Cardiac septum (tissue), 1 donor: Measurements from ENCODE around the gene PROK1. TPM values are rescaled to one million over a fixed set of nuclear protein-coding genes. Genes with fewer than 3 reads are reported as not detected.
"Not testable (repeated sequence)": the region's sequence is repeated elsewhere in the genome, so short reads cannot be mapped to it uniquely, and the experiment has no call there.

Experiments used
- DNase-seq: peaks from one replicate; pipeline ENCODE4 v3.0.0-alpha.2; 2020; ENCODE audit warnings: low spot score
- intact Hi-C: fragments of 100-400 bp; cut with DNase I; formaldehyde crosslinking; loops from one replicate; pipeline ENCODE4 v1.14.0; 2022
- long read RNA-seq: library from polyadenylated mRNA; unstranded; transcript quantifications from one replicate; pipeline ENCODE4 v2.0.0, GENCODE V29; 2021
- total RNA-seq: library from RNA; stranded (reverse); fragmentation: NEBNext Ultra II Directional; extraction: Animal tissue kit (Norgen Biotek cat#: 25700); gene quantifications from one replicate; pipeline ENCODE4 v1.2.1, GENCODE V29; 2021
- donor health status: DM: no; HTN: no; CAD: no.

PROK1 gene, protein sequence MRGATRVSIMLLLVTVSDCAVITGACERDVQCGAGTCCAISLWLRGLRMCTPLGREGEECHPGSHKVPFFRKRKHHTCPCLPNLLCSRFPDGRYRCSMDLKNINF
- 0.46 TPM for total RNA-seq
- long read RNA-seq: 0 reads

DNA sequence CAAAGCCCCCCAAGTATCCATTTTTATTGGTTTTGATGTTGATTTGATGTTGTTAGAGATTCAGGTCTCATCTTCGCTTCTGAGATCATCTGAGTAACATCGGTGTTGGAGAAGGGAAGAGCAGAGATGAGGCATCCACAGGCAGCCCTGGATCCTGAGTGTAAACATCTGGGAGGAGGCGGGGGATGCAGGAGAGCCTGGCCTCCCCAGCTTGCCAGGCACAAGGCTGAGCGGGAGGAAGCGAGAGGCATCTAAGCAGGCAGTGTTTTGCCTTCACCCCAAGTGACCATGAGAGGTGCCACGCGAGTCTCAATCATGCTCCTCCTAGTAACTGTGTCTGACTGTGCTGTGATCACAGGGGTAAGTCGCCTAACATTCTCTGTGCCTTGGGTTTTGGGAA lies at the start of gene PROK1:
PROK1 (plus strand) TSS at position 221 of the 400 bp plus-strand sequence; CDS start at position 289, 68 bp downstream.
- DNase-seq: no peak
- intact Hi-C loops: no loop called here

GRCh38 chr1:110403805-110404204 lies 47.1 kb upstream of the PROK1 start:
- no peak for DNase-seq
- intact Hi-C loops: no loop called here

- intact Hi-C loops: no loop called here
- DNase-seq: no peak
Measured at GRCh38 chr1:110404401-110404800, 46.5 kb upstream of the PROK1 start.

- intact Hi-C loops: loop anchor here (2.0 to 5.0 kb wide), 3 partner anchors 68 to 374 kb away; partner anchors contain the start of genes RBM15 and STRIP1
- not testable (repeated sequence) for DNase-seq
Measured at GRCh38 chr1:110406407-110406806, 44.5 kb upstream of the PROK1 start.

DNA sequence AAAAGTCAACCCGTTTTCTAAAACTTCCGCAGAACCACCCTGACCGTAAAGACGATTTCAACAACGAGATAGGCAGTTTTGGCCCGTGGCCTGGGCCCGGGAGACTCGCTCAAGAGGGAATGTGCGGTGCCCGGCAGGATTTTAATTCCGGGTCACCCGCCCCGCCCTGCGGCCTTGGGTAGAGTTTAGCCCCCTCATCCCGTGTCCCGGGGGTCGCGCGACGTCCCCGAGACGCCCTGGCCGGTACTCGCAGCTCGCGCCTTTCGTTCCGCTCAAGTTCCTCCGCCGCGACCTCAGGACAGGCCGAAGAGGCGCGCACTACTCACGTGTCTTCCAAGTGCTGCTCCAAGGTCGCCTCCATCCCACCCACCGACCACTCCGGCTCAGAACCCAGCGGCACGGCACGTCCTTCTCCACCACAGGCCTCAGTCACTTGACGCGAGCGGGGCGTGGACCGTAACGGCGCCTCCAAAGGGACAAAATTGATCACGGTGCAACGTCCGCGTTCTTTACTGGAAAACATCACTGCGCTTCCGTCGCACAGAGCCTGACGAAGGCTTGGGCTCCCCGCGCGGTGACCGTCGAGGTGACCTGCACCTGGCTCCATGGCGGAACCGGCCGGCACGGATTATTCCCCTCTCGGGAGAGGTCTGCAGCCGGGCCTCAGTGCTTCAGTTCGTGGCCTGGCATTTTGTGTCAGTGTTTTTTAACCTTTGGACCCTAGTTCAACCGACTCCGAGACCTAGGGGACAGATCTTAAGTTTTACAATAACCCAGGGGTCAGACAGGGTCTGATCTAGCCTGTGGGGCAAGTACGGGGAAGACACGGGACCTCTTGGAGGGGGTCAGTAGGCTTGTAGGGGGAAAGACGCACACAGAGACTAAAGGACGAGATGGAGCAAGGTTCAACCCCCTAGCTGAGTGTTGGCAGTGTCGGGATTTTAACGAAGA lies 43.4 kb upstream of the PROK1 start, which contains the start of gene LAMTOR5:
LAMTOR5 (minus strand) TSS at position 435 of the 951 bp plus-strand sequence; CDS start at position 361, 74 bp downstream.
- intact Hi-C loops: loop anchor here (2.0 to 5.0 kb wide), 3 partner anchors 69 to 375 kb away; partner anchors contain the start of genes RBM15 and STRIP1
- DNase-seq: peak; percentile 97

- intact Hi-C loops: loop anchor here (5.0 kb wide), 2 partner anchors 201 to 376 kb away; partner anchors contain the start of gene STRIP1
- no peak for DNase-seq
Measured at GRCh38 chr1:110408488-110408887, 42.5 kb upstream of the PROK1 start.

DNA sequence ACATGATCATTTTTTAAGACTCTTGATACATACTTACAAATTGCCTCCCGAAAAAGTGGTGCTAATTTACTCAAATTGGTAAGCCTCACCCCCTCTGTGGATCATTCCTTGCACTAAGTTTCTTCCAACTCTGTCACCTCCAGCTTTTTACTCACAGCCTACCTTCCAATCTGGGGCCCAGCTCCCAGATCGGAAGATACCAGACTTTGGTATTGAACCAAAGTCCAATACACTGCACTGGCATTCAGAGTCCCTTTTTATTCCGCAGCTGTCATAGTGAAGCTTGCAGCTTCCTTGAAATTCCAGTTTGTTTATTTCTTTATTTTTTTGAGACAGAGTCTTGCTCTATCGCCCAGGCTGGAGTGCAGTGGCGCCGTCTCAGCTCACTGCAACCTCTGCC lies 41.6 kb upstream of the PROK1 start:
- intact Hi-C loops: loop anchor here (5.0 kb wide), 2 partner anchors 202 to 377 kb away; partner anchors contain the start of gene STRIP1

DNA sequence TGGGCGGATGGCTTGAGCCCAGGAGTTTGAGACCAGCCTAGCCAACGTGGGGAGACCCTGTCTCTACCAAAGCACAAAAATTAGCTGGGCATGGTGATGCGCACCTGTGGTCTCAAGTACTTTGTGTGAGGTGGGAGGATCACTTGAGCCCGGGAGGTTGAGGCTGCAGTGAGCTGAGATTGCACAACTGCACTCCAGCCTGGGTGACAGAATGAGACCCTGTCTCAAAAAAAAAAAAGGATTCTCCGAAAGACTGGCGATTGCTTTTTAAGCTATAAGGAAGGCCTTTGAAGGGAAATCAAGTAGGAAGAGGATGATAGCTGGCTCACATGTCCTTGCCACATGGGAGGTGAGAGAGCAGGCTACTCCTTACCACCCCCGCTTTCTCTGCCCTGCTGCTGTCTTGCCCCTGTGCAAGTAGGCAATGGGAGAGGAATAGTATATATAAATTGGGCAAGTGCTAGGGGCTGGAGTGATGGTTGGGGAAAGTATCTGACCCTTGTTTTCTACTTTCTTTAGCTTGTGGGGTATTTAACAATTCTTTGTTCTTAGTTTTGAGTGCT lies 39.7 kb upstream of the PROK1 start:
- DNase-seq: no peak
- intact Hi-C loops: no loop called here

More for the DNA sequence above, 41.6 kb upstream of the PROK1 start:
- DNase-seq: no peak

GRCh38 chr1:110412576-110412975 lies 38.4 kb upstream of the PROK1 start:
- intact Hi-C loops: loop anchor here (1.0 to 2.0 kb wide), 2 partner anchors 48 to 84 kb away; no protein-coding TSS in a partner anchor
- DNase-seq: no peak

DNA sequence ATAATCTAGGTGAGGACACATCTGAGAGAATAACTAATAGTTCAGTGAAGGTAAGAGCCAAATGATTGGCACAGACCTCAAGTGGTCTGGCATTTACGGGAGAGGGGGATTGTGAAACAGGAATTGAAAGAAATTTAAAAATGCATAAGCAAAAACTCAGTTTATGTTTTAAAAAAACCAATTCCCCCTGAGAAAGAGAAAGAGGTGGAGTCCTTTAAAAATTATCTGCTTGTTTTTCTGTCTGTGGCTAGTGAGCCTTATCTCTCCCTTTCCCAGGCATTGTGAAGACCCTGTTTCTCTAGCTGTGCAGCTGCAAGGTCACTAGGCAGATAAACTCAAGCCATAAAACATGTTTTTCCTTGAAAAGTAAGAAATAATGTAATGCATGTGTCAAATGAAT lies 37.9 kb upstream of the PROK1 start:
- DNase-seq: not testable (repeated sequence)
- intact Hi-C loops: loop anchor here (2.0 kb wide), 1 partner anchor 84 kb away; no protein-coding TSS in a partner anchor

- DNase-seq: no peak
- intact Hi-C loops: no loop called here
Measured at GRCh38 chr1:110418729-110419128, 32.2 kb upstream of the PROK1 start.

DNA sequence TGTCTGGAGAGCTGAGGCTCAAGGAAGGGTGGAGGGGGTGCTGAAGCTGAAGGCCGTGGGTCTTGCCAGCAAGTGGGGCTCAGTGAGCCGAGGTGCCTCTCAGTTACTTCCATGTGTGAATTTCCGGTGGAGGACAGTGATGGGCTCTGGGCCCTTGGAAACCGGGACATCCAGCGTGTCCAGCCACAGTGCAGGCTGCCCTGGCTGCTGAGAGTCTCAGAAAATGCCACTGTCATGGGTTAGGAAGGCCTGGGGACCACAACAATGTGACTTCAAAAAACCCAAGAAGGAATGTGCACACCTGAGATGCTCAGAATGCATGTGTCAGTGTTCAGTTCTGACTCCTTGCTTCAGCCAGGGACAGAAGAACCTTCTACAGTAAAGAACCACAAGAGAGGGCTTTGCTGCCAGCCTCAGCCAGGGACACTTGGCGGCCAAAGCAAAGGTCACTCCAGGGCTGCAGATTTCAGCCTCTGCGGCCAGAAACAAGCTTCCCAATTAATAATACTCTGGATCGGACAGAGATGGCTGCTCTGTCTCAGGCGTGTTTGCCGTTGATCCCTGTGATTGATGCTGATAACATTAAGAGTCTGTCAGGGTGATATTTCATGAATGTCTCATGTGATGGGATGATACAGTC lies 30.8 kb upstream of the PROK1 start:
- intact Hi-C loops: no loop called here

DNA sequence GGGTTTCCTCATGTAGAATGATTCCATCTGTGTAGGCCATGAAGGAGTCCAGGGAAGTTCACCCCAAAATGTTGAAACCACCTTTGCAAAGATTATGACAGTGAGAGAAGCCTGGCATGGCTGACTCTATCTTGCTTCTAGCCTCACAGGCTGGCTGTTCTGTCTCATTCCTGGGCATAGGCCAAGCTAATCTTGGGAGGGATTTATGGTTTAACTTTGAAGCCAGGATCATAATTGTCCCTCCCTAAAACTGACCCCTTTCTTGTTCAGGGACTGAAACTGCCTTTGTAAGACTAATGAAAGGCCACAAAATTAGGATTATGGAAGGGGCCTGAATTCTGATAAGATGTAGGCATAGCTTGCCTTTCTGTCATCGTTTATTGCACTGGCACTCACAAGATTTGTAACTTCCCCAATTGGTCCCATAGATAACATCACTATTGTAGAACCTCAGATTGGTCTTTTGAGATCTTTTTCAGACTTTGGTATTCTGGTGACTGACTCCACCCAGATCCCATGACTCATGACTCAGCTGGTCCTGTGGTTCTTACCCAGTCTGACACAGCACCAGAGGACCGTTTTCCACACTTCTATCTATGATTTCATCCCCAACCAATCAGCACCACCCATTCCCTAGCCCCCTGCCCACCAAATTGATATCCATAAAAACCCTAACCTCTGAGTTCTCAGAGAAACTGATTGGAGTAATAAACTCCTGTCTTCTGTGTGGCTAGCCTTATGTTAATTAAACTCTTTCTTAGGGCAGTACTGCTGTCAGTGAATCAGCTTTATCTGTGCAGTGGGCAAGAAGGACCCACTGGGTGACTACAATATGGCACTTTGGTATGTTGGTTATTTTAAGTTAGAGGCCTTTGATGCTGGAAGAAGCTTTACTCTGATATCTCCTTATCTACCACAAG lies 29.8 kb upstream of the PROK1 start:
- DNase-seq: no peak
- intact Hi-C loops: no loop called here

More for the DNA sequence above, 30.8 kb upstream of the PROK1 start:
- no peak for DNase-seq

DNA sequence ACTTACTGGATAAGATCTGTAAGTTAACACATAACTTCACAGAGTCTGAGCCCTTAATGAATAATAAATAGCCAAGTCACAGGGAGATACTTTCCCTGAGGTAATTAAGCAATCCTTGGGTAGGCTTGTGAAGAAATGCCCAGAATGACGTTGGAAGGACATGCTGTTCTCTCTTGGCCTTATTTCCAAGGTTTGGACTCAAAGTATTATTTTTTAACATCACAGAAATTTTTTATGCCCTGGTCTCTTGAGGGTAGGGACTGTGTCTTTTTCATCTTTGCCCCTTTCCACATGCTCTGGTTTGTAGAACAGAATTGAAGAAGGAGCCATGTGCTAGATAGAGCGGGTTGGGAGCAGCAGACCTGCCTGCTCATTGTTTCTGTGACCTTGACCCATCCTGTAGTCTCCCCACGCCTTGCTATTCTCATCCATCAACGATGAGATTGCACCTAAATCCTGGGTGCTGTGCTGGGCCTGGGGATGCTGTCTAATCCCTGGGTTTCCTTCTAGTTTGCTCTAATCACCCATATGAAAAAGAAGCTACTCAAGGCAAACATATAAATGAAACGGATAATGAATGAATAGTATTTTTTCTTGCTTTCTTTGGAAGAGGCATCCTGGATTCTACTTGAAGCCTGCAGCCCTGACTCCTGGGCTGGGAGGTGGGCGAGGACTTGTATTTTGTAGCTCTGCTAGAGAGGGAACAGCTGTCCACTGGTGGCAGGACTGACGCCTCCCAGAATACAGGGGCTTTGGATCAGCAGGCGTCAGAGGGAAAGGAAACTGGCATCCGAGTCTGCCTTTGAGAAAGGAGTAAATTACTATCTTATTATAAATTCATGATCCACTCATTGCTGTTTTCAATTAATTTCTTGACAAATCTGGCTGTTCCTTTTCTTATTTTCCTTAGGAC lies 26.0 kb upstream of the PROK1 start:
- intact Hi-C loops: no loop called here
- no peak for DNase-seq

GRCh38 chr1:110425612-110426152 lies 25.3 kb upstream of the PROK1 start:
- no peak for DNase-seq
- intact Hi-C loops: no loop called here

- DNase-seq: no peak
- intact Hi-C loops: no loop called here
Measured at GRCh38 chr1:110426854-110427253, 24.1 kb upstream of the PROK1 start.

DNA sequence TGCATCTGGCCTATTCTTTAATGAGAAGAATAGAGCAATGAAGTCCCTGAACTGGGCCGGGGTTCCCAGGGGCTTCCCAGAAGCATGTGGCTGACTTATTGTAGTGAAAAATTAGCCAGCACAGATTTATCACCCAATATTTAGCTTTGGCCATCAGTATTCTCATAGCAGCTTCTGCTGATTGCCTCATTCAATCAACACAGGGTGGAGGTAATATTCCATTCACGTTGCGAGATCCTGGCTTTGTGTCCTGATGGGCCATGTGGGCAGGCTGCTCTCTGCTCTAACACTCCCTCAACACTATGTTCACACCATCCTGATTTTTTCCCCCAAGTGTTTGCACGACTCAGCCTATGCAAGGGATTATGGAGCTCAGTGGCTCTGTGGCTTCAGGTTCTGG lies 22.0 kb upstream of the PROK1 start:
- no peak for DNase-seq
- intact Hi-C loops: no loop called here
